ENCODE measurements around the gene CWC22.

DNA sequence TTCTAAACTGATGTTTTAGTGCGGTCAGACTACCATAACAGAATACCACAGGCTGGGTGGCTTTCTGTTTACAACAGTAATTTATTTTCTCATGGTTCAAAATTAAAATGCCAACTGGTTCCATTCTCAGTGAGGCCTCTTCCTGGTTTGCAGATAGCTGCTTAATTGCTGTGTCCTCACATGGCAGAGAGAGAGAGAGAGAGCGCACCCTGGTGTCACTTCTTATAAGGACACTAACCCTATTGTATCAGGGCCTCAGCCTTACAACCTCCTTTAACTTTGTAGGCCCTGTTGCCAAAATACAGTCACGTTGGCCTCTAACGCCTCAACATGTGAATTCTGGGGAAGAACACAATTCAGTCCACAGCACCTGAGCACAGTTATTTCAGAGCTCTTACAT lies 108.2 kb downstream of the CWC22 start:
- TF ChIP-seq, protein P1, sequence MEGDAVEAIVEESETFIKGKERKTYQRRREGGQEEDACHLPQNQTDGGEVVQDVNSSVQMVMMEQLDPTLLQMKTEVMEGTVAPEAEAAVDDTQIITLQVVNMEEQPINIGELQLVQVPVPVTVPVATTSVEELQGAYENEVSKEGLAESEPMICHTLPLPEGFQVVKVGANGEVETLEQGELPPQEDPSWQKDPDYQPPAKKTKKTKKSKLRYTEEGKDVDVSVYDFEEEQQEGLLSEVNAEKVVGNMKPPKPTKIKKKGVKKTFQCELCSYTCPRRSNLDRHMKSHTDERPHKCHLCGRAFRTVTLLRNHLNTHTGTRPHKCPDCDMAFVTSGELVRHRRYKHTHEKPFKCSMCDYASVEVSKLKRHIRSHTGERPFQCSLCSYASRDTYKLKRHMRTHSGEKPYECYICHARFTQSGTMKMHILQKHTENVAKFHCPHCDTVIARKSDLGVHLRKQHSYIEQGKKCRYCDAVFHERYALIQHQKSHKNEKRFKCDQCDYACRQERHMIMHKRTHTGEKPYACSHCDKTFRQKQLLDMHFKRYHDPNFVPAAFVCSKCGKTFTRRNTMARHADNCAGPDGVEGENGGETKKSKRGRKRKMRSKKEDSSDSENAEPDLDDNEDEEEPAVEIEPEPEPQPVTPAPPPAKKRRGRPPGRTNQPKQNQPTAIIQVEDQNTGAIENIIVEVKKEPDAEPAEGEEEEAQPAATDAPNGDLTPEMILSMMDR (IDR thresholded peaks at IDR 0.05; ENCODE audit: low read length): peak; percentile 73
- no peak for TF ChIP-seq EZH2 (optimal IDR thresholded peaks at IDR 0.05; ENCODE audit: low read depth, low read length)
- TF ChIP-seq EZH2phosphoT487 (IDR thresholded peaks at IDR 0.05; ENCODE audit: low read length): no peak

Measured in MM.1S (cell line).